Keratinocyte (primary cell): ENCODE data around the gene CLDN20. TPM values are rescaled to one million over a fixed set of nuclear protein-coding genes. Genes with fewer than 3 reads are reported as not detected.

Experiments used
- DNase-seq: peaks from one replicate; pipeline ENCODE4 v3.0.0-alpha.2; 2011; ENCODE audit warnings: low read depth, missing footprints, low spot score
- FAIRE-seq: peaks from 2 replicates; lab custom pipeline; 2011; peaks lifted over from hg19 to GRCh38; lab: Jason Lieb, UNC
- H2AFZ ChIP-seq: 2 replicates; pipeline ENCODE4 v1.6.0; 2012; ENCODE audit warnings: low read length, control low read depth, inconsistent platforms; ENCODE audit not compliant: control insufficient read depth
- H3K27ac ChIP-seq: 2 replicates; pipeline ENCODE4 v1.5.1; 2011; ENCODE audit warnings: low read length; ENCODE audit not compliant: control insufficient read depth, insufficient read depth
- H3K27me3 ChIP-seq: 3 replicates; pipeline ENCODE4 v1.6.0; 2011; ENCODE audit warnings: low read length; ENCODE audit not compliant: control insufficient read depth, insufficient read depth; ENCODE audit errors: extremely low read depth
- H3K36me3 ChIP-seq, 2 experiments: 2 replicates in 1 of 2; 3 replicates in 1 of 2; pipeline ENCODE4 v1.5.1; 2011; ENCODE audit warnings: low read length in 2 of 2, mild to moderate bottlenecking in 1 of 2; ENCODE audit not compliant: control insufficient read depth in 2 of 2, insufficient read depth in 2 of 2; ENCODE audit errors: extremely low read depth in 1 of 2
- H3K4me1 ChIP-seq: 3 replicates; pipeline ENCODE4 v1.5.1; 2011; ENCODE audit warnings: low read length; ENCODE audit not compliant: control insufficient read depth, insufficient read depth; ENCODE audit errors: extremely low read depth
- H3K4me2 ChIP-seq: 3 replicates; pipeline ENCODE4 v1.6.0; 2011; ENCODE audit warnings: low read depth, low read length; ENCODE audit not compliant: control insufficient read depth, insufficient read depth; ENCODE audit errors: extremely low read depth
- H3K4me3 ChIP-seq, 3 experiments: fragments of 200-600 bp in 1 of 3; sonication (generic) in 1 of 3; 2 replicates in 2 of 3; 3 replicates in 1 of 3; pipeline ENCODE4 v1.5.1; 2011 to 2016; ENCODE audit warnings: low read length in 3 of 3, mild to moderate bottlenecking in 3 of 3, control low read depth in 2 of 3, inconsistent platforms in 1 of 3, low read depth in 1 of 3, mixed read lengths in 1 of 3, mixed run types in 1 of 3, moderate library complexity in 1 of 3; ENCODE audit not compliant: control insufficient read depth in 2 of 3, insufficient read depth in 2 of 3; ENCODE audit errors: extremely low read depth in 1 of 3
- H3K79me2 ChIP-seq: 2 replicates; pipeline ENCODE4 v1.6.0; 2012; ENCODE audit warnings: low read length; ENCODE audit not compliant: control insufficient read depth, insufficient read depth
- H3K9ac ChIP-seq: 3 replicates; pipeline ENCODE4 v1.6.0; 2011; ENCODE audit warnings: low read length; ENCODE audit not compliant: control insufficient read depth, insufficient read depth; ENCODE audit errors: extremely low read depth
- H3K9me1 ChIP-seq: 3 replicates; pipeline ENCODE4 v1.6.0; 2011; ENCODE audit warnings: low read length; ENCODE audit not compliant: control insufficient read depth, insufficient read depth; ENCODE audit errors: extremely low read depth
- H3K9me3 ChIP-seq: 2 replicates; pipeline ENCODE4 v1.5.1; 2012; ENCODE audit warnings: low read depth, low read length; ENCODE audit not compliant: control insufficient read depth
- H4K20me1 ChIP-seq: 3 replicates; pipeline ENCODE4 v1.6.0; 2011; ENCODE audit warnings: low read length; ENCODE audit not compliant: control insufficient read depth, insufficient read depth; ENCODE audit errors: extremely low read depth
- CTCF ChIP-seq, 3 experiments: IDR thresholded peaks in 1 of 3; conservative IDR thresholded peaks in 1 of 3; optimal IDR thresholded peaks in 1 of 3; 2 replicates in 2 of 3; 3 replicates in 1 of 3; pipeline versions ENCODE3 to v1.5.1; 2011; ENCODE audit warnings: low read length in 3 of 3, mild to moderate bottlenecking in 3 of 3, moderate library complexity in 2 of 3, control low read depth in 1 of 3, inconsistent platforms in 1 of 3; ENCODE audit not compliant: insufficient read depth in 2 of 3; ENCODE audit errors: extremely low read depth in 1 of 3
- EZH2 ChIP-seq: IDR thresholded peaks from one replicate; pipeline ENCODE4 v1.6.1; 2012; ENCODE audit warnings: inconsistent platforms, mild to moderate bottlenecking, low read length, moderate library complexity
- dilution Hi-C: fragments of 300-500 bp; cut with MboI; formaldehyde crosslinking; loops from one replicate; pipeline ENCODE4 v1.7.0; 2020; ENCODE audit warnings: low sequenced_read_pairs; ENCODE audit not compliant: extremely low pct_ligation_motif_present
- polyA plus RNA-seq, 5 experiments: library from polyadenylated mRNA; depleted of rRNA in 3 of 5; stranded (reverse) in 3 of 5; stranded (forward) in 1 of 5; unstranded in 1 of 5; fragments of >200 nt; gene quantifications; 1 replicate in 1 of 5; 2 replicates in 3 of 5; 3 replicates in 1 of 5; pipeline versions ENCODE4 v1.2.1 to v1.2.3, GENCODE V29; 2011 to 2012; ENCODE audit warnings: missing spikeins in 2 of 5, low read depth in 1 of 5, low replicate concordance in 1 of 5

Gene CLDN20
- polyA plus RNA-seq, 1 donor (not counting 4 experiments of a cell fraction or from before 2014, with no cell fraction given), result 0.09 TPM

DNA sequence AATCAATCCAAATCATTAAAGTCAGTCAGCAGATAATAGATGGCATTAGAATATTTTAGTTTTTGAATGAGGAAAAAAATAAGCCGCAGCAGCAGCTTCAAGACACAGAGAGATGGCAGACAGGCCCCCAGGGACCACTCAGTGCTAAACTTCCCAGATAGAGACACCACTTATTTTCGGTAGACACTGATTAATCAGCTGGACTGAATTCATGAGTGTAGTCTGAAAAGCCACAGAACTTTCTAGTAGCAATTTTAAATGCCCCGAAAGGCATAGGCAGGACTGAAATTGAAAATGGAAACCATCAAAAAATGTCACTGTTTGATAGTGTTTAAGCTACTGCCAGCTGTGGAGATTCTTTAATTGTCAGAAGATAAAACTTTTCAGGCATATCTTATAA lies 3.1 kb upstream of the CLDN20 start:
- Histone ChIP-seq H3K79me2 (peaks cover 35% of the 10 kb centered on the region), H3K4me1 (peaks cover 13% of the 10 kb centered on the region), H3K9me3 (no peaks in the 10 kb centered on the region), H3K36me3 (peaks cover 21 to 34% of the 10 kb centered on the region in 2 experiments), H2AFZ (no peak overlapping the region), H3K27me3 (no peaks in the 10 kb centered on the region), H3K4me3 (no peak overlapping the region), H3K4me2 (no peak overlapping the region), H4K20me1 (no peaks in the 10 kb centered on the region), H3K9ac (no peak overlapping the region), H3K9me1 (no peaks in the 10 kb centered on the region), H3K27ac (no peak overlapping the region)
- DNase-seq, result no peak
- dilution Hi-C loops, result no loop called here
- FAIRE-seq, result no peak
- TF ChIP-seq CTCF (optimal IDR thresholded peaks at IDR 0.05 in 1 of 3, IDR thresholded peaks at IDR 0.05 in 1 of 3, conservative IDR thresholded peaks at IDR 0.05 in 1 of 3; ENCODE audit: extremely low read depth in 1 of 3, insufficient read depth in 2 of 3, low read length in 3 of 3) (no peak), EZH2 (no peak)

- no peak overlapping the region for H3K9ac ChIP-seq
- H4K20me1 ChIP-seq, result no peaks in the 10 kb centered on the region
- peaks cover 37% of the 10 kb centered on the region for H3K79me2 ChIP-seq
- peaks cover 21 to 34% of the 10 kb centered on the region in 2 experiments for H3K36me3 ChIP-seq
- DNase-seq (no peak), FAIRE-seq (no peak)
- H3K9me1 ChIP-seq, result no peaks in the 10 kb centered on the region
- TF ChIP-seq EZH2 (no peak), CTCF (optimal IDR thresholded peaks at IDR 0.05 in 1 of 3, IDR thresholded peaks at IDR 0.05 in 1 of 3, conservative IDR thresholded peaks at IDR 0.05 in 1 of 3; ENCODE audit: extremely low read depth in 1 of 3, insufficient read depth in 2 of 3, low read length in 3 of 3) (no peak)
- no peaks in the 10 kb centered on the region for H3K9me3 ChIP-seq
- H3K4me1 ChIP-seq, result peaks cover 13% of the 10 kb centered on the region
- H2AFZ ChIP-seq, result no peak overlapping the region
- no peaks in the 10 kb centered on the region for H3K27me3 ChIP-seq
- no peak overlapping the region for H3K27ac ChIP-seq
- dilution Hi-C loops, result no loop called here
- no peak overlapping the region for H3K4me2 ChIP-seq
- no peak overlapping the region for H3K4me3 ChIP-seq
Observed at GRCh38 chr6:155261111-155261900, 2.5 kb upstream of the CLDN20 start.
